Measurements from ENCODE around the gene MBD3.

The MBD3 gene

GRCh38 chr19:1598777-1599459 is 6.3 kb upstream of the MBD3 start:
- no peak for DNase-seq (ENCODE audit: low spot score)

- DNase-seq (ENCODE audit: low spot score), result no peak
These were observed 772 bp upstream of the MBD3 start for GRCh38 chr19:1593501-1593772.

- peak; percentile 92 for DNase-seq (ENCODE audit: low spot score)
These were observed 476 bp downstream of the MBD3 start for GRCh38 chr19:1592024-1592754.

GRCh38 chr19:1591421-1592023 is 1.1 kb downstream of the MBD3 start:
- DNase-seq (ENCODE audit: low spot score), result no peak

GRCh38 chr19:1590641-1591397 is 1.8 kb downstream of the MBD3 start:
- no peak for DNase-seq (ENCODE audit: low spot score)

GRCh38 chr19:1587872-1588271 is 4.8 kb downstream of the MBD3 start:
- DNase-seq (ENCODE audit: low spot score), result no peak

GRCh38 chr19:1585243-1585580 is 7.5 kb downstream of the MBD3 start:
- DNase-seq (ENCODE audit: low spot score), result no peak

GRCh38 chr19:1584500-1585242 is 8.0 kb downstream of the MBD3 start:
- no peak for DNase-seq (ENCODE audit: low spot score)

- DNase-seq (ENCODE audit: low spot score), result no peak
These were observed 10.5 kb downstream of the MBD3 start for GRCh38 chr19:1582201-1582600.

GRCh38 chr19:1580957-1581356 is 11.7 kb downstream of the MBD3 start:
- no peak for DNase-seq (ENCODE audit: low spot score)

- DNase-seq (ENCODE audit: low spot score), result no peak
These were observed 12.3 kb downstream of the MBD3 start for GRCh38 chr19:1580382-1580781.

- no peak for DNase-seq (ENCODE audit: low spot score)
These were observed 13.4 kb downstream of the MBD3 start for GRCh38 chr19:1579222-1579621.

GRCh38 chr19:1577929-1578618 is 14.6 kb downstream of the MBD3 start:
- DNase-seq (ENCODE audit: low spot score), result no peak

- no peak for DNase-seq (ENCODE audit: low spot score)
These were observed 15.4 kb downstream of the MBD3 start for GRCh38 chr19:1577090-1577928.

- DNase-seq (ENCODE audit: low spot score), result no peak
These were observed 16.2 kb downstream of the MBD3 start for GRCh38 chr19:1576242-1577089.

- no peak for DNase-seq (ENCODE audit: low spot score)
These were observed 17.1 kb downstream of the MBD3 start for GRCh38 chr19:1575323-1576241.

GRCh38 chr19:1574354-1575136 is 18.1 kb downstream of the MBD3 start:
- no peak for DNase-seq (ENCODE audit: low spot score)

- no peak for DNase-seq (ENCODE audit: low spot score)
These were observed 19.9 kb downstream of the MBD3 start for GRCh38 chr19:1572795-1573194.
